ENCODE results near the gene ATP5F1E.

GRCh38 chr20:59001068-59001448, 31.1 kb downstream of the ATP5F1E start:
- TF ChIP-seq ZNF584 (CRISPR knock-in tag; IDR thresholded peaks at IDR 0.05; ENCODE audit: low read depth) (no peak), THRAP3 (IDR thresholded peaks at IDR 0.05; ENCODE audit: borderline replicate concordance) (no peak), ZBTB8A (IDR thresholded peaks at IDR 0.05; ENCODE audit: partially characterized antibody) (no peak), ATF2 (CRISPR knock-in tag; IDR thresholded peaks at IDR 0.05) (no peak)
